Sigmoid colon (tissue), 4 donors: ENCODE measurements around the gene CAMSAP2.

ENCODE experiments used
- EP300 ChIP-seq, 4 donors: sonication (generic); formaldehyde crosslinking; IDR thresholded peaks; one replicate each; pipeline ENCODE4 v1.6.1; 2017; ENCODE audit warnings: antibody characterized with exemption in 4 of 4
- POLR2A ChIP-seq, 2 donors: fragments of 450-650 bp; IDR thresholded peaks; one replicate each; pipeline ENCODE4 v1.6.1; 2016; ENCODE audit warnings: antibody characterized with exemption in 2 of 2, mild to moderate bottlenecking in 2 of 2, moderate library complexity in 2 of 2
- POLR2AphosphoS5 ChIP-seq, 4 donors: sonication (generic); formaldehyde crosslinking; IDR thresholded peaks; one replicate each; pipeline ENCODE4 v1.6.1; 2017; ENCODE audit warnings: antibody characterized with exemption in 4 of 4
- TF ChIP-seq, protein P1 (sequence below), 4 experiments: fragments of 450-650 bp in 3 of 4; fragments of 200-600 bp in 1 of 4; IDR thresholded peaks; one replicate each; pipeline ENCODE4 v1.5.1; 2016 to 2019; ENCODE audit warnings: antibody characterized with exemption in 4 of 4, mild to moderate bottlenecking in 3 of 4, moderate library complexity in 2 of 4

- no peak for TF ChIP-seq POLR2A (IDR thresholded peaks at IDR 0.05)
- TF ChIP-seq, protein P1, sequence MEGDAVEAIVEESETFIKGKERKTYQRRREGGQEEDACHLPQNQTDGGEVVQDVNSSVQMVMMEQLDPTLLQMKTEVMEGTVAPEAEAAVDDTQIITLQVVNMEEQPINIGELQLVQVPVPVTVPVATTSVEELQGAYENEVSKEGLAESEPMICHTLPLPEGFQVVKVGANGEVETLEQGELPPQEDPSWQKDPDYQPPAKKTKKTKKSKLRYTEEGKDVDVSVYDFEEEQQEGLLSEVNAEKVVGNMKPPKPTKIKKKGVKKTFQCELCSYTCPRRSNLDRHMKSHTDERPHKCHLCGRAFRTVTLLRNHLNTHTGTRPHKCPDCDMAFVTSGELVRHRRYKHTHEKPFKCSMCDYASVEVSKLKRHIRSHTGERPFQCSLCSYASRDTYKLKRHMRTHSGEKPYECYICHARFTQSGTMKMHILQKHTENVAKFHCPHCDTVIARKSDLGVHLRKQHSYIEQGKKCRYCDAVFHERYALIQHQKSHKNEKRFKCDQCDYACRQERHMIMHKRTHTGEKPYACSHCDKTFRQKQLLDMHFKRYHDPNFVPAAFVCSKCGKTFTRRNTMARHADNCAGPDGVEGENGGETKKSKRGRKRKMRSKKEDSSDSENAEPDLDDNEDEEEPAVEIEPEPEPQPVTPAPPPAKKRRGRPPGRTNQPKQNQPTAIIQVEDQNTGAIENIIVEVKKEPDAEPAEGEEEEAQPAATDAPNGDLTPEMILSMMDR (IDR thresholded peaks at IDR 0.05) = no peak
- no peak for TF ChIP-seq EP300 (IDR thresholded peaks at IDR 0.05)
- no peak for TF ChIP-seq POLR2AphosphoS5 (IDR thresholded peaks at IDR 0.05)
These were observed 56.5 kb downstream of the CAMSAP2 start for GRCh38 chr1:200795156-200795555.
